Astrocyte of the spinal cord (primary cell): ENCODE data around the gene UST.
"Not testable (repeated sequence)": the region's sequence is repeated elsewhere in the genome, so short reads cannot be mapped to it uniquely, and the experiment has no call there.

Experiments used
- DNase-seq: peaks from one replicate; pipeline ENCODE4 v3.0.0; 2011; ENCODE audit warnings: low read depth, low spot score
- H3K4me3 ChIP-seq: 2 replicates; pipeline ENCODE4 v1.5.1; 2011; ENCODE audit warnings: low read depth, mild to moderate bottlenecking, low read length, moderate library complexity
- in situ Hi-C: cut with HindIII; loops from 2 replicates; pipeline ENCODE4 v1.10.0; 2017; ENCODE audit warnings: low sequenced_read_pairs
- TF ChIP-seq, protein P1 (sequence below): IDR thresholded peaks from 2 replicates; pipeline ENCODE4 v1.5.1; 2012; ENCODE audit warnings: low read depth, mild to moderate bottlenecking, low read length, inconsistent platforms

Gene UST

DNA sequence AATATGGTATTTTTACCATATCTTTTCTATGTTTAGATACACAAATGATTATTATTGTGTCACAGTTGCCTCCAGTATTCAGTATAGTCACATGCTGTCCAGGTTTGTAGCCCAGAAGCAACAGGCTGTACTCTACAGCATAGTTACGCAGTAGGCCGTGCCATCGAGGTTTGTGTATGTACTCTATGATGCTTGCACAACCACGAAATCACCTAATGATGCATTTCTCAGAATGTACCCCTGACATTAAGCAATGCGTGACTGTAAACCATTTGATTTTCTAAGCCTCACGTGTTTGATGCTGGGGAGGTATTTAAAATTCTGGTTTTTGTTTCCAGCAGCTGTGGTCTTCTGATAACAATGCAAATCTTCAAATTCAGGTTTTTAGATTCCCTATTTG is 207.6 kb downstream of the UST start:
- H3K4me3 ChIP-seq, result no peak overlapping the region
- in situ Hi-C loops, result no loop called here
- TF ChIP-seq, protein P1, sequence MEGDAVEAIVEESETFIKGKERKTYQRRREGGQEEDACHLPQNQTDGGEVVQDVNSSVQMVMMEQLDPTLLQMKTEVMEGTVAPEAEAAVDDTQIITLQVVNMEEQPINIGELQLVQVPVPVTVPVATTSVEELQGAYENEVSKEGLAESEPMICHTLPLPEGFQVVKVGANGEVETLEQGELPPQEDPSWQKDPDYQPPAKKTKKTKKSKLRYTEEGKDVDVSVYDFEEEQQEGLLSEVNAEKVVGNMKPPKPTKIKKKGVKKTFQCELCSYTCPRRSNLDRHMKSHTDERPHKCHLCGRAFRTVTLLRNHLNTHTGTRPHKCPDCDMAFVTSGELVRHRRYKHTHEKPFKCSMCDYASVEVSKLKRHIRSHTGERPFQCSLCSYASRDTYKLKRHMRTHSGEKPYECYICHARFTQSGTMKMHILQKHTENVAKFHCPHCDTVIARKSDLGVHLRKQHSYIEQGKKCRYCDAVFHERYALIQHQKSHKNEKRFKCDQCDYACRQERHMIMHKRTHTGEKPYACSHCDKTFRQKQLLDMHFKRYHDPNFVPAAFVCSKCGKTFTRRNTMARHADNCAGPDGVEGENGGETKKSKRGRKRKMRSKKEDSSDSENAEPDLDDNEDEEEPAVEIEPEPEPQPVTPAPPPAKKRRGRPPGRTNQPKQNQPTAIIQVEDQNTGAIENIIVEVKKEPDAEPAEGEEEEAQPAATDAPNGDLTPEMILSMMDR, result no peak
- no peak for DNase-seq

DNA sequence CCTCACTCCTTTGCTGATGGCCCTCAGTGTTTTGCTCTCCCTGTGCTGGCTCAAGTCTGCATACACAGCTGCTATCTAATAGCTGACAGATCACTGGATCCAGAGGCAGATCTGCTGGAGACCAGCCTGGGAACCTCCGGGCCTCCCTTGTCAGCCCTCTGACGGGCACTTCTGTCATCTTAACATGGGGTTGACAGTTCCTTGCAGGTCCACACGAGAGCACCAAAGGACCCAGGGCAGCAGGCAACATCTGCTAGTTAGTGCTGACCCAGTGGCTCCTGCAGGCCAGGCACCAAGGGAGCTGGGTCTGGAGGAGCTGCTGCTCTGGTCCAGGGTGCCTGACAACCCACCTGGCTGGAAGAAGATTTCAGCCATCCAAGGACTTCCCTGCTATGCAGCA is 208.1 kb downstream of the UST start:
- TF ChIP-seq, protein P1, result no peak
- in situ Hi-C loops, result no loop called here
- no peak for DNase-seq
- no peak overlapping the region for H3K4me3 ChIP-seq

DNA sequence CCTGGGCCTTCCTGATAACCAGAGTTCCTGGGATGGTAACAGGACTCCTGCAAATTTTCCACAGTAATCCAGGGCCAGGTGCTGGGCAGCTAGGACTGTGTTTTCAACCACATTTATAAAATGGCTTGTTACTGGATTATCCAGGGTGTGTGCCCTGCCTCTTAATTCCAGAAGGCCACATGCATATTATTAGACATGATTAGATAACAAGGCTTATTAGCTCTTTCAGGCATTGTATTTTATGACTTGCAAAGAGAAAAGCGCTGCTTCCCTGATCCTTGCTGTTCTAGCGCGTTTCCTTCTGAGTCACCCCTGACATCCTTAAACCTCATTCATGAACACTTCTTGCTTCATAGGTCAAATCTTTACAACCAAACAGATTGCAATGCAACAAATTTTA is 208.6 kb downstream of the UST start:
- H3K4me3 ChIP-seq, result no peak overlapping the region
- TF ChIP-seq, protein P1, result no peak
- in situ Hi-C loops, result no loop called here
- no peak for DNase-seq

DNA sequence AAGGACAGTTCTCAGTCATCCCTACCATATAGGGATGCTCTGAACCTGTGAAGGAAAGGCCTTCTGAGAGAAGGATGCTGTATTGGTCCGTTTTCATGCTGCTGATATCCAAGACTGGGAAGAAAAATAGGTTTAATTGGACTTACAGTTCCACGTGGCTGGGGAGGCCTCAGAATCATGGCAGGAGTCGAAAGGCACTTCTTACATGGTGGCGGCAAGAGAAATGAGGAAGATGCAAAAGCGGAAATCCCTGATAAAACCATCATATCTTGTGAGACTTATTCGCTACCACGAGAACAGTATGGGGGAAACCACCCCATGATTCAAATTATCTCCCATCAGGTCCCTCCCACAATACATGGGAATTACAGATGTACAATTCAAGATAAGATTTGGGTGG is 209.3 kb downstream of the UST start:
- DNase-seq, in situ Hi-C loops, H3K4me3 ChIP-seq: not testable (repeated sequence)

DNA sequence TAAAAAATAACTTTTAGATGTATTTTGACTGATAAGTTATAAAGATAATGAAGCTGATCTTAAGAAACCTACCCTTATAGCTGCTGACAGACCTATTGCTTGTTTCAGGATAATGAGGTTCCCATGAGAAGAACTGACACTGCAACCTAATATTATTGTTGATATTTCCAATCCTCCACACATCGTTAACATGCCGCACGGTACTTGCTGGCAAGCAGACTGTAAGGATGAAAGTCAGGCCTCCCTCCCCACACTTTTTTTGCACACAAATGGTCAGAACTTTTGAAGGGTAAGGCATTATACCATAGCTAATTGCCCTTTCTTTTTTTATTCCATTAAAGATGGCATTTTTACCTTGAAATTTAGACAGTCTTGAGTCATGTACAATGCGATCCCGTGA is 210.9 kb downstream of the UST start:
- in situ Hi-C loops, result no loop called here
- TF ChIP-seq, protein P1, result no peak
- H3K4me3 ChIP-seq, result no peak overlapping the region
- DNase-seq, result no peak

DNA sequence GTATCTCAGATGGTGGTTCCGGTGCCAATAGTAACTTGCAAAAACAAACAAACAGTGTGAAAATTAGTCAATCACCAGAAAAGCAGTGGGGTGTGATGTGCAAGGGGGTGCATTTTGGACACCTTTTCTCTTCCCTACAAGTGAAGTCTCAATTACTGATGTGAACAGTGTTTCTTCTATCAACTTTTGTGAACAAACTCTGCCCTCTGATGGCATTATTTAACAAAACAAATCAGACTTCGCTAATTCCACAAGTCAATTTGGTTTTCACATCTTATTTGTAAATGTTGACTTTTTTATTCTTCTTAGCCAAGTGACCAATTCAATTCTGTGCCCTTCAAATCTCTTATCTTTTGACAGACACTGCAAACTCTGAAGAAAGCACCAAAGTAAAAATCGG is 212.2 kb downstream of the UST start:
- in situ Hi-C loops, result no loop called here
- TF ChIP-seq, protein P1, result no peak
- DNase-seq, result no peak

DNA sequence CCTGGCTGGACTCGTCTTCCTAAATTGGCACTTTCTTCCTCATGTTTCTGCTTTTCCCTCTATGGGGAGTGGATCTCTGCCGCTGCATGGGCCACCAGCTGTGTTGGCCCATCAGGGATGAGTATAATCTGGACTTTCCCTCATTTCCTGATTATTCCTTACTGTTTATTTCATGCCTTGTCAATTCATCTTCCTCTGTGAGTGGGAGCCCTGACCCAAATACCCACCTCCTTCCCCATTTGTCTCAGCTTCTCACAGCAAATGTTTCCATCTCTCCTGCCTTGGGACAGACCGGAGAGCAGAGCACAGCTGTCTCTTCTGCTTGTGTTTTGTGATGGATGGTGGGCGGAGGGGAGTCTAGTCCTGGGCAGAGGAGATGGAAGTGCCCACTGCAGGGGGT is 212.7 kb downstream of the UST start:
- no peak overlapping the region for H3K4me3 ChIP-seq
- in situ Hi-C loops, result no loop called here
- DNase-seq, result no peak
- TF ChIP-seq, protein P1, result no peak

More for the DNA sequence above, 212.2 kb downstream of the UST start:
- H3K4me3 ChIP-seq, result no peak overlapping the region
